Activated T-helper 2 cell treated with anti-CD3 and anti-CD28 coated beads, Interferon-gamma antibody, Interleukin-2, Interleukin-4, amounts not matched to agents 10 μg/mL and 5 μg/mL and 100 μg/mL, durations not matched to agents 14 hours and 24 hours and 36 hours (primary cell): ENCODE data around the gene C7orf33. TPM values are rescaled to one million over a fixed set of nuclear protein-coding genes. Genes with fewer than 3 reads are reported as not detected.
A peak's percentile ranks its signal among the peaks of the same experiment; 100 is the strongest.
"Not testable (repeated sequence)": the region's sequence is repeated elsewhere in the genome, so short reads cannot be mapped to it uniquely, and the experiment has no call there.

Source experiments
- DNase-seq: peaks from one replicate; pipeline ENCODE4 v3.0.0; 2021; ENCODE audit warnings: low spot score
- H3K27ac Mint-ChIP-seq: one replicate; pipeline ENCODE4 v1.8.0; 2021; ENCODE audit warnings: mixed read lengths
- H3K27me3 Mint-ChIP-seq: one replicate; pipeline ENCODE4 v1.8.0; 2021; ENCODE audit warnings: low read depth, mixed read lengths
- H3K36me3 Mint-ChIP-seq: one replicate; pipeline ENCODE4 v1.8.0; 2021; ENCODE audit warnings: low read depth, mixed read lengths
- H3K4me1 Mint-ChIP-seq: one replicate; pipeline ENCODE4 v1.8.0; 2021; ENCODE audit warnings: low read depth, mixed read lengths
- H3K4me3 Mint-ChIP-seq: one replicate; pipeline ENCODE4 v1.8.0; 2021; ENCODE audit warnings: low read depth, mild to moderate bottlenecking, moderate library complexity, mixed read lengths
- H3K9me3 Mint-ChIP-seq: one replicate; pipeline ENCODE4 v1.8.0; 2021; ENCODE audit warnings: mixed read lengths
- intact Hi-C: fragments of 100-400 bp; cut with micrococcal nuclease; formaldehyde crosslinking; loops from one replicate; pipeline ENCODE4 v1.15.1; 2023
- total RNA-seq: library from RNA; stranded (reverse); gene quantifications from 2 replicates; pipeline ENCODE4 v1.2.3, GENCODE V29; 2022

Gene C7orf33
- total RNA-seq, 1 donor from 2014 or later = not detected

- H3K9me3 Mint-ChIP-seq = peaks cover 4% of the 10 kb centered on the region
- DNase-seq = no peak
- peaks cover 5% of the 10 kb centered on the region for H3K27me3 Mint-ChIP-seq
- peaks cover 26% of the 10 kb centered on the region for H3K4me1 Mint-ChIP-seq
- no peak overlapping the region for H3K27ac Mint-ChIP-seq
- intact Hi-C loops = loop anchor here (10.0 kb wide), 1 partner anchor 62 kb away; no protein-coding TSS in a partner anchor
- peaks cover 6% of the 10 kb centered on the region for H3K36me3 Mint-ChIP-seq
- H3K4me3 Mint-ChIP-seq = no peak overlapping the region
These were observed 23.8 kb upstream of the C7orf33 start for GRCh38 chr7:148566736-148567135.

GRCh38 chr7:148567524-148567923, 23.0 kb upstream of the C7orf33 start:
- peaks cover 6% of the 10 kb centered on the region for H3K36me3 Mint-ChIP-seq
- H3K27me3 Mint-ChIP-seq = peaks cover 8% of the 10 kb centered on the region
- peaks cover 4% of the 10 kb centered on the region for H3K9me3 Mint-ChIP-seq
- intact Hi-C loops = loop anchor here (10.0 kb wide), 1 partner anchor 63 kb away; no protein-coding TSS in a partner anchor
- no peak for DNase-seq
- H3K4me1 Mint-ChIP-seq = peaks cover 26% of the 10 kb centered on the region
- no peak overlapping the region for H3K4me3 Mint-ChIP-seq
- H3K27ac Mint-ChIP-seq = no peak overlapping the region

GRCh38 chr7:148570510-148570909, 20.1 kb upstream of the C7orf33 start:
- Mint-ChIP-seq H3K9me3 (no peaks in the 10 kb centered on the region), H3K27ac (no peak overlapping the region), H3K36me3 (no peaks in the 10 kb centered on the region), H3K4me3 (no peak overlapping the region), H3K27me3 (peaks cover 24% of the 10 kb centered on the region), H3K4me1 (peaks cover 18% of the 10 kb centered on the region)
- intact Hi-C loops = no loop called here
- DNase-seq = no peak

- H3K4me3 Mint-ChIP-seq, DNase-seq, H3K36me3 Mint-ChIP-seq, intact Hi-C loops, H3K9me3 Mint-ChIP-seq, H3K27ac Mint-ChIP-seq: not testable (repeated sequence)
- Mint-ChIP-seq H3K27me3 (peaks cover 24% of the 10 kb centered on the region), H3K4me1 (peaks cover 21% of the 10 kb centered on the region)
These were observed 19.6 kb upstream of the C7orf33 start for GRCh38 chr7:148570973-148571372.

- DNase-seq = no peak
- no peaks in the 10 kb centered on the region for H3K9me3 Mint-ChIP-seq
- no peak overlapping the region for H3K27ac Mint-ChIP-seq
- no peak overlapping the region for H3K4me3 Mint-ChIP-seq
- H3K4me1 Mint-ChIP-seq = peaks cover 23% of the 10 kb centered on the region
- no peaks in the 10 kb centered on the region for H3K36me3 Mint-ChIP-seq
- H3K27me3 Mint-ChIP-seq = peaks cover 22% of the 10 kb centered on the region
- intact Hi-C loops = no loop called here
These were observed 19.2 kb upstream of the C7orf33 start for GRCh38 chr7:148571381-148571780.

- Mint-ChIP-seq H3K27ac (no peak overlapping the region), H3K9me3 (no peaks in the 10 kb centered on the region), H3K4me3 (no peak overlapping the region), H3K36me3 (no peaks in the 10 kb centered on the region), H3K27me3 (peaks cover 22% of the 10 kb centered on the region), H3K4me1 (peaks cover 23% of the 10 kb centered on the region)
- no peak for DNase-seq
- intact Hi-C loops = no loop called here
These were observed 18.5 kb upstream of the C7orf33 start for GRCh38 chr7:148572067-148572522.

GRCh38 chr7:148573581-148573980, 17.0 kb upstream of the C7orf33 start:
- Mint-ChIP-seq H3K4me1 (peaks cover 23% of the 10 kb centered on the region), H3K27me3 (peaks cover 22% of the 10 kb centered on the region)
- H3K9me3 Mint-ChIP-seq, H3K27ac Mint-ChIP-seq, DNase-seq, H3K4me3 Mint-ChIP-seq, intact Hi-C loops, H3K36me3 Mint-ChIP-seq: not testable (repeated sequence)

- no peaks in the 10 kb centered on the region for H3K36me3 Mint-ChIP-seq
- peak; percentile 57 for DNase-seq
- no peak overlapping the region for H3K27ac Mint-ChIP-seq
- intact Hi-C loops = loop anchor here (1.0 to 2.0 kb wide), 3 partner anchors 121 to 387 kb away; no protein-coding TSS in a partner anchor
- H3K27me3 Mint-ChIP-seq = peaks cover 19% of the 10 kb centered on the region
- peaks cover 24% of the 10 kb centered on the region for H3K4me1 Mint-ChIP-seq
- H3K4me3 Mint-ChIP-seq = no peak overlapping the region
- H3K9me3 Mint-ChIP-seq = no peaks in the 10 kb centered on the region
These were observed 14.7 kb upstream of the C7orf33 start for GRCh38 chr7:148575640-148576411.

GRCh38 chr7:148579366-148579765, 11.2 kb upstream of the C7orf33 start:
- intact Hi-C loops = no loop called here
- H3K9me3 Mint-ChIP-seq = no peaks in the 10 kb centered on the region
- H3K4me3 Mint-ChIP-seq = no peak overlapping the region
- peaks cover 4% of the 10 kb centered on the region for H3K27me3 Mint-ChIP-seq
- peaks cover 33% of the 10 kb centered on the region for H3K4me1 Mint-ChIP-seq
- H3K27ac Mint-ChIP-seq = no peak overlapping the region
- DNase-seq = no peak
- H3K36me3 Mint-ChIP-seq = no peaks in the 10 kb centered on the region

GRCh38 chr7:148580446-148580845, 10.1 kb upstream of the C7orf33 start:
- no peak overlapping the region for H3K4me3 Mint-ChIP-seq
- no peaks in the 10 kb centered on the region for H3K27me3 Mint-ChIP-seq
- no peaks in the 10 kb centered on the region for H3K9me3 Mint-ChIP-seq
- H3K27ac Mint-ChIP-seq = no peak overlapping the region
- H3K36me3 Mint-ChIP-seq = no peaks in the 10 kb centered on the region
- intact Hi-C loops = loop anchor here (5.0 kb wide), 1 partner anchor 47 kb away; no protein-coding TSS in a partner anchor
- DNase-seq = no peak
- H3K4me1 Mint-ChIP-seq = peaks cover 42% of the 10 kb centered on the region

- H3K36me3 Mint-ChIP-seq = no peaks in the 10 kb centered on the region
- H3K27ac Mint-ChIP-seq = no peak overlapping the region
- H3K27me3 Mint-ChIP-seq = no peaks in the 10 kb centered on the region
- DNase-seq = no peak
- intact Hi-C loops = loop anchor here (5.0 kb wide), 1 partner anchor 46 kb away; no protein-coding TSS in a partner anchor
- no peaks in the 10 kb centered on the region for H3K9me3 Mint-ChIP-seq
- peaks cover 36% of the 10 kb centered on the region for H3K4me1 Mint-ChIP-seq
- H3K4me3 Mint-ChIP-seq = no peak overlapping the region
These were observed 8.9 kb upstream of the C7orf33 start for GRCh38 chr7:148581624-148582023.

- no peak for DNase-seq
- Mint-ChIP-seq H3K27me3 (peaks cover 16% of the 10 kb centered on the region), H3K4me3 (peak overlapping the region; percentile 38), H3K4me1 (peaks cover 33% of the 10 kb centered on the region), H3K27ac (no peak overlapping the region), H3K36me3 (no peaks in the 10 kb centered on the region), H3K9me3 (no peaks in the 10 kb centered on the region)
- intact Hi-C loops = loop anchor here (1.0 to 5.0 kb wide), 6 partner anchors 20 to 329 kb away; no protein-coding TSS in a partner anchor
These were observed 6.3 kb upstream of the C7orf33 start for GRCh38 chr7:148584154-148584827.

- Mint-ChIP-seq H3K4me1 (peaks cover 29% of the 10 kb centered on the region), H3K9me3 (no peaks in the 10 kb centered on the region), H3K27ac (no peak overlapping the region), H3K36me3 (no peaks in the 10 kb centered on the region), H3K4me3 (no peak overlapping the region), H3K27me3 (peaks cover 24% of the 10 kb centered on the region)
- intact Hi-C loops = loop anchor here (2.0 kb wide), 1 partner anchor 23 kb away; no protein-coding TSS in a partner anchor
- DNase-seq = no peak
These were observed 5.2 kb upstream of the C7orf33 start for GRCh38 chr7:148585399-148585798.
